H1 (cell line): Measurements from ENCODE around the gene ACACA. TPM values are rescaled to one million over a fixed set of nuclear protein-coding genes. Genes with fewer than 3 reads are reported as not detected.

Experiments used
- CTCF ChIA-PET: fragments of 300-600 bp; sonication (Branson Sonifier 250); formaldehyde crosslinking; loops from one replicate; lab custom pipeline; 2021; ENCODE audit not compliant: partially characterized antibody; lab: Charles Lee
- POLR2A ChIA-PET: fragments of 300-600 bp; sonication (Branson Sonifier 250); formaldehyde crosslinking; loops from one replicate; lab custom pipeline; 2021; ENCODE audit warnings: inconsistent platforms; ENCODE audit not compliant: partially characterized antibody; lab: Charles Lee
- DNase-seq, 2 experiments: peaks; one replicate each; pipeline versions ENCODE4 v3.0.0 to v3.0.0-alpha.2; 2010 to 2022; ENCODE audit warnings: low spot score in 2 of 2, low read depth in 1 of 2, mixed read lengths in 1 of 2
- FAIRE-seq: peaks from 2 replicates; lab custom pipeline; 2011; peaks lifted over from hg19 to GRCh38; lab: Jason Lieb, UNC
- H2AFZ ChIP-seq: 2 replicates; pipeline ENCODE4 v1.8.1; 2012; ENCODE audit warnings: low read length, inconsistent platforms
- H2AK5ac ChIP-seq: 2 replicates; pipeline ENCODE4 v1.6.1; 2013; ENCODE audit warnings: low read depth, low read length
- H2BK120ac ChIP-seq: replicated peaks from 2 replicates; pipeline ENCODE3; 2013; ENCODE audit warnings: low read depth, low read length, inconsistent platforms
- H2BK12ac ChIP-seq: 2 replicates; pipeline ENCODE4 v1.6.1; 2013; ENCODE audit warnings: low read depth, low read length
- H2BK15ac ChIP-seq: 2 replicates; pipeline ENCODE4 v1.6.1; 2013; ENCODE audit warnings: low read length
- H2BK20ac ChIP-seq: 2 replicates; pipeline ENCODE4 v1.6.1; 2013; ENCODE audit warnings: low read length
- H2BK5ac ChIP-seq: 2 replicates; pipeline ENCODE4 v1.6.1; 2013; ENCODE audit warnings: low read depth, low read length
- H3K14ac ChIP-seq: 2 replicates; pipeline ENCODE4 v1.6.1; 2013; ENCODE audit warnings: inconsistent platforms; ENCODE audit not compliant: insufficient read length
- H3K18ac ChIP-seq: 2 replicates; pipeline ENCODE4 v1.6.1; 2013; ENCODE audit warnings: low read length; ENCODE audit errors: extremely low read depth
- H3K23ac ChIP-seq: 2 replicates; pipeline ENCODE4 v1.6.1; 2013; ENCODE audit warnings: inconsistent platforms; ENCODE audit not compliant: insufficient read length
- H3K23me2 ChIP-seq: 2 replicates; pipeline ENCODE4 v1.6.1; 2013; ENCODE audit warnings: low read depth, low read length
- H3K27ac ChIP-seq: 2 replicates; pipeline ENCODE4 v1.6.1; 2011; ENCODE audit warnings: low read depth, low read length, inconsistent platforms
- H3K27me3 ChIP-seq, 4 experiments: replicated peaks in 1 of 4; 1 replicate in 1 of 4; 2 replicates in 3 of 4; pipeline versions ENCODE4 v1.6.1 to v1.8.1; 2011 to 2013; ENCODE audit warnings: low read length in 3 of 4, mild to moderate bottlenecking in 3 of 4, inconsistent platforms in 2 of 4, mixed read lengths in 2 of 4, moderate library complexity in 1 of 4; ENCODE audit not compliant: control insufficient read depth in 3 of 4, insufficient read depth in 3 of 4; ENCODE audit errors: extremely low read depth in 1 of 4
- H3K36me3 ChIP-seq, 4 experiments: 2 replicates each; pipeline versions ENCODE4 v1.6.1 to v1.8.1; 2011 to 2013; ENCODE audit warnings: mild to moderate bottlenecking in 4 of 4, low read length in 3 of 4, moderate library complexity in 2 of 4, control low read depth in 1 of 4, inconsistent platforms in 1 of 4; ENCODE audit not compliant: insufficient read depth in 4 of 4, control insufficient read depth in 2 of 4
- H3K4ac ChIP-seq: replicated peaks from 2 replicates; pipeline ENCODE3; 2013; ENCODE audit warnings: low read length, low read depth, mixed read lengths, inconsistent platforms; ENCODE audit not compliant: insufficient read length
- H3K4me1 ChIP-seq, 4 experiments: replicated peaks in 1 of 4; 1 replicate in 1 of 4; 2 replicates in 3 of 4; pipeline versions ENCODE4 v1.6.1 to v1.8.1; 2011 to 2013; ENCODE audit warnings: low read length in 3 of 4, inconsistent platforms in 2 of 4, mixed read lengths in 1 of 4; ENCODE audit not compliant: insufficient read depth in 4 of 4, control insufficient read depth in 3 of 4
- H3K4me2 ChIP-seq, 2 experiments: 2 replicates each; pipeline versions ENCODE4 v1.6.1 to v1.8.1; 2011 to 2013; ENCODE audit warnings: low read depth in 2 of 2, low read length in 2 of 2, control low read depth in 1 of 2, inconsistent platforms in 1 of 2, mild to moderate bottlenecking in 1 of 2; ENCODE audit not compliant: insufficient read depth in 1 of 2
- H3K4me3 ChIP-seq, 4 experiments: fragments of 200-600, 300-600 bp in 1 of 4; sonication (generic), shearing (Covaris generic), sonication (Bioruptor Twin) in 1 of 4; 2 replicates each; pipeline versions ENCODE4 v1.5.1 to v1.8.1; 2011 to 2016; ENCODE audit warnings: low read length in 4 of 4, low read depth in 3 of 4, control low read depth in 2 of 4, inconsistent platforms in 2 of 4, mild to moderate bottlenecking in 2 of 4, mixed read lengths in 1 of 4, moderate library complexity in 1 of 4; ENCODE audit not compliant: insufficient read depth in 2 of 4; ENCODE audit errors: extremely low read depth in 1 of 4
- H3K56ac ChIP-seq: replicated peaks from 2 replicates; pipeline ENCODE3; 2013; ENCODE audit warnings: low read depth, mild to moderate bottlenecking, mixed read lengths, low read length, inconsistent platforms; ENCODE audit not compliant: insufficient read length
- H3K79me1 ChIP-seq: 2 replicates; pipeline ENCODE4 v1.6.1; 2013; ENCODE audit warnings: low read depth, low read length, control low read depth
- H3K79me2 ChIP-seq, 2 experiments: 2 replicates each; pipeline versions ENCODE4 v1.6.1 to v1.8.1; 2012 to 2013; ENCODE audit warnings: low read length in 2 of 2, mild to moderate bottlenecking in 2 of 2, inconsistent platforms in 1 of 2; ENCODE audit not compliant: insufficient read depth in 2 of 2, control insufficient read depth in 1 of 2
- H3K9ac ChIP-seq, 4 experiments: replicated peaks in 1 of 4; 1 replicate in 1 of 4; 2 replicates in 3 of 4; pipeline versions ENCODE4 v1.6.1 to v1.8.1; 2011 to 2013; ENCODE audit warnings: low read depth in 3 of 4, low read length in 3 of 4, control low read depth in 2 of 4, mild to moderate bottlenecking in 2 of 4, moderate library complexity in 2 of 4, inconsistent platforms in 1 of 4; ENCODE audit errors: extremely low read depth in 1 of 4
- H3K9me3 ChIP-seq, 2 experiments: 2 replicates each; pipeline versions ENCODE4 v1.6.1 to v1.8.1; 2012 to 2013; ENCODE audit warnings: mild to moderate bottlenecking in 2 of 2, moderate library complexity in 2 of 2, control low read depth in 1 of 2, inconsistent platforms in 1 of 2, low read depth in 1 of 2, low read length in 1 of 2, mixed read lengths in 1 of 2; ENCODE audit not compliant: insufficient read depth in 2 of 2
- H4K20me1 ChIP-seq, 2 experiments: replicated peaks in 1 of 2; 2 replicates each; pipeline versions ENCODE3 to v1.8.1; 2011 to 2013; ENCODE audit warnings: inconsistent platforms in 2 of 2, low read length in 2 of 2, mild to moderate bottlenecking in 1 of 2; ENCODE audit not compliant: insufficient read depth in 2 of 2, control insufficient read depth in 1 of 2
- H4K5ac ChIP-seq: 2 replicates; pipeline ENCODE4 v1.6.1; 2013; ENCODE audit warnings: low read length, low read depth, mixed read lengths, inconsistent platforms; ENCODE audit not compliant: insufficient read length
- H4K8ac ChIP-seq: 2 replicates; pipeline ENCODE4 v1.8.0; 2013; ENCODE audit warnings: mild to moderate bottlenecking, moderate library complexity, low read length, inconsistent platforms; ENCODE audit not compliant: insufficient read depth; ENCODE audit errors: extremely low read depth
- H4K91ac ChIP-seq: replicated peaks from 2 replicates; pipeline ENCODE3; 2013; ENCODE audit warnings: low read length, mixed read lengths, inconsistent platforms; ENCODE audit not compliant: insufficient read length
- ASH2L ChIP-seq: fragments of 200-600, 300-600 bp; sonication (generic); IDR thresholded peaks from one replicate; pipeline ENCODE4 v1.7.1; 2017; ENCODE audit warnings: low read length
- CHD2 ChIP-seq: IDR thresholded peaks from 2 replicates; pipeline ENCODE4 v1.6.1; 2012; ENCODE audit warnings: low read length, improper control_type of control experiment
- CTCF ChIP-seq, 3 experiments: IDR thresholded peaks; 1 replicate in 2 of 3; 2 replicates in 1 of 3; pipeline versions ENCODE4 v1.5.1 to v1.6.1; 2011; ENCODE audit warnings: low read length in 3 of 3, mild to moderate bottlenecking in 3 of 3, inconsistent platforms in 2 of 3, low read depth in 1 of 3, moderate library complexity in 1 of 3; ENCODE audit not compliant: insufficient read depth in 1 of 3; ENCODE audit errors: control extremely low read depth in 1 of 3
- E2F6 ChIP-seq: IDR thresholded peaks from 2 replicates; pipeline ENCODE4 v1.6.1; 2012; ENCODE audit warnings: inconsistent platforms
- HDAC6 ChIP-seq: IDR thresholded peaks from one replicate; pipeline ENCODE4 v1.7.1; 2012; ENCODE audit warnings: low read depth, mild to moderate bottlenecking, inconsistent platforms, low read length, moderate library complexity
- KDM4A ChIP-seq: IDR thresholded peaks from one replicate; pipeline ENCODE4 v1.7.1; 2012; ENCODE audit warnings: low read depth, mild to moderate bottlenecking, moderate library complexity, low read length, inconsistent platforms; ENCODE audit not compliant: severe bottlenecking
- NANOG ChIP-seq: IDR thresholded peaks from 2 replicates; pipeline ENCODE4 v1.6.1; 2011; ENCODE audit warnings: low read length, low read depth, mild to moderate bottlenecking, inconsistent platforms; ENCODE audit not compliant: insufficient read depth, poor library complexity, severe bottlenecking
- RNF2 ChIP-seq: fragments of 200-900, 300-1000 bp; sonication (generic); IDR thresholded peaks from 2 replicates; pipeline ENCODE4 v1.7.1; 2016; ENCODE audit warnings: borderline replicate concordance, low read depth, mild to moderate bottlenecking, antibody characterized with exemption, low read length; ENCODE audit not compliant: poor library complexity, severe bottlenecking; ENCODE audit errors: missing control alignments
- SIRT6 ChIP-seq: IDR thresholded peaks from one replicate; pipeline ENCODE4 v1.7.1; 2012; ENCODE audit warnings: low read length, inconsistent platforms
- SP4 ChIP-seq: IDR thresholded peaks from 2 replicates; pipeline ENCODE4 v1.6.1; 2012; ENCODE audit warnings: low read length, inconsistent platforms
- TAF1 ChIP-seq: IDR thresholded peaks from 2 replicates; pipeline ENCODE4 v1.6.1; 2011; ENCODE audit warnings: mild to moderate bottlenecking, low read depth, low read length
- WGBS, 2 experiments: shearing (Covaris generic) in 1 of 2; methylation state at CpG; one replicate each; pipeline versions ENCODE4 v1.1.6 to v1.1.7; 2013 to 2015; ENCODE audit warnings: low lambda C conversion rate in 2 of 2, mixed read lengths in 2 of 2, inconsistent platforms in 1 of 2, low coverage in 1 of 2, missing lambda C conversion rate in 1 of 2; ENCODE audit not compliant: insufficient replicate concordance in 2 of 2, insufficient coverage in 1 of 2, insufficient read length in 1 of 2; ENCODE audit errors: extremely low coverage in 1 of 2, missing lambda C conversion rate in 1 of 2; 5-methylcytosine and 5-hydroxymethylcytosine counted together
- polyA plus RNA-seq, 7 experiments: library from polyadenylated mRNA; depleted of rRNA in 3 of 7; stranded (reverse) in 5 of 7; unstranded in 2 of 7; fragments of >200 nt in 5 of 7; fragments of 200-250 nt in 2 of 7; gene quantifications; 1 replicate in 5 of 7; 2 replicates in 1 of 7; 4 replicates in 1 of 7; pipeline versions ENCODE4 v1.2.1 to v1.2.3, GENCODE V29; 2011 to 2013; ENCODE audit warnings: missing spikeins in 2 of 7, mixed read lengths in 2 of 7
- total RNA-seq: library from RNA; stranded (reverse); fragmentation: NEBNext Ultra II Directional; extraction: Animal tissue kit (Norgen Biotek cat#: 25700); gene quantifications from 2 replicates; pipeline ENCODE4 v1.2.1, GENCODE V29; 2021

Gene ACACA
- total and polyA plus RNA-seq, 2 of the 8 experiments (the other 6 are each of a cell fraction or from before 2014, with no cell fraction given): 74.0 to 160 TPM

- no peak for DNase-seq
- H2BK5ac ChIP-seq: no peak overlapping the region
- no peak overlapping the region for H3K56ac ChIP-seq
- H4K91ac ChIP-seq: no peak overlapping the region
- H3K23me2 ChIP-seq: no peaks in the 10 kb centered on the region
- no peaks in the 10 kb centered on the region for H3K9me3 ChIP-seq
- H2BK15ac ChIP-seq: no peak overlapping the region
- ChIA-PET POLR2A (no interaction called here), CTCF (interaction anchor here (0.7 to 1.2 kb wide), 3 partner anchors 9 to 631 kb away, joined by 3 to 4 read pairs (median 3); no protein-coding TSS in a partner anchor)
- no peak overlapping the region for H3K23ac ChIP-seq
- no peak overlapping the region for H3K4ac ChIP-seq
- no peak overlapping the region for H2BK12ac ChIP-seq
- no peak overlapping the region for H2BK20ac ChIP-seq
- H3K4me1 ChIP-seq: no peaks in the 10 kb centered on the region
- H3K79me1 ChIP-seq: no peaks in the 10 kb centered on the region
- H2AK5ac ChIP-seq: no peak overlapping the region
- no peak overlapping the region for H2BK120ac ChIP-seq
- H3K36me3 ChIP-seq: peaks cover 0 to 73% (median 33%) of the 10 kb centered on the region in 4 experiments; a peak in 7 of 8 replicates
- H3K18ac ChIP-seq: no peak overlapping the region
- H3K27me3 ChIP-seq: no peaks in the 10 kb centered on the region
- H4K8ac ChIP-seq: no peak overlapping the region
- H3K9ac ChIP-seq: no peak overlapping the region
- no peak overlapping the region for H3K4me3 ChIP-seq
- no peak overlapping the region for H3K27ac ChIP-seq
- no peaks in the 10 kb centered on the region for H4K20me1 ChIP-seq
- H3K79me2 ChIP-seq: no peaks in the 10 kb centered on the region
- H3K14ac ChIP-seq: no peak overlapping the region
- no peak overlapping the region for H3K4me2 ChIP-seq
- H4K5ac ChIP-seq: no peak overlapping the region
- no peak overlapping the region for H2AFZ ChIP-seq
- no peak for FAIRE-seq
- WGBS, 2 experiments: 87% methylated on average over 1 of the region's 1 CpG; no CpG with 5 or more reads in 1 of the 2 experiments
- TF ChIP-seq RNF2: no peak
- no peak for TF ChIP-seq SIRT6
- TF ChIP-seq CHD2: no peak
- TF ChIP-seq HDAC6: no peak
- TF ChIP-seq SP4: no peak
- no peak for TF ChIP-seq TAF1
- TF ChIP-seq KDM4A: no peak
- TF ChIP-seq E2F6: no peak
- TF ChIP-seq NANOG: no peak
- no peak for TF ChIP-seq ASH2L
- no peak for TF ChIP-seq CTCF (IDR thresholded peaks at IDR 0.05; ENCODE audit: control extremely low read depth in 1 of 3, insufficient read depth in 1 of 3, low read depth in 1 of 3, low read length in 3 of 3)
Measured at GRCh38 chr17:37234106-37234505, 172.5 kb downstream of the ACACA start.
